HCT116 (cell line): ENCODE results near the gene SLC16A11. TPM values are rescaled to one million over a fixed set of nuclear protein-coding genes. Genes with fewer than 3 reads are reported as not detected.

ENCODE experiments used
- ATAC-seq: fragments of 200-7000 bp; cut with Tn5 transposase; 2 replicates; pipeline ENCODE4 v1.9.1; 2020; ENCODE audit warnings: mild to moderate bottlenecking, moderate library complexity
- BruUV-seq: library from RNA; stranded (reverse); fragments of 400-500 nt; replicated peaks from 2 replicates; lab custom pipeline; 2021; lab: Mats Ljungman, UMichigan
- CTCF ChIA-PET: fragments of 300-600 bp; sonication (Branson Sonifier 250); formaldehyde crosslinking; loops from one replicate; lab custom pipeline; 2021; ENCODE audit warnings: antibody characterized with exemption; lab: Charles Lee
- POLR2A ChIA-PET: fragments of 300-600, 350-600 bp; sonication (Branson Sonifier 250); formaldehyde crosslinking; loops from one replicate; lab custom pipeline; 2021; ENCODE audit warnings: antibody characterized with exemption; lab: Charles Lee
- RAD21 ChIA-PET, 2 experiments: fragments of 300-600 bp; sonication (Branson Sonifier 250); formaldehyde crosslinking; loops; one replicate each; lab custom pipeline; 2023; ENCODE audit warnings: low total read pairs in 2 of 2; ENCODE audit not compliant: uncharacterized antibody in 2 of 2, unreplicated experiment in 2 of 2, low non-redundant PET in 1 of 2; lab: Charles Lee
- DNase-seq: peaks from one replicate; pipeline ENCODE4 v3.0.0-alpha.2; 2010; ENCODE audit warnings: low read depth, low spot score
- H2AFZ ChIP-seq: fragments of 200-600 bp; shearing (Covaris generic), sonication (generic); 2 replicates; pipeline ENCODE4 v1.6.1; 2017; ENCODE audit warnings: low read depth, mixed run types, mixed read lengths, antibody characterized with exemption, low read length; ENCODE audit not compliant: poor library complexity, severe bottlenecking
- H3K27ac ChIP-seq: 2 replicates; pipeline ENCODE4 v1.5.1; 2012; ENCODE audit warnings: low read depth, low read length
- H3K27me3 ChIP-seq: fragments of 200-600 bp; sonication (generic); 2 replicates; pipeline ENCODE4 v1.6.1; 2016; ENCODE audit warnings: mixed run types, low read length, mixed read lengths; ENCODE audit not compliant: insufficient read depth
- H3K36me3 ChIP-seq, 2 experiments: fragments of 200-500 bp in 1 of 2; fragments of 200-600 bp in 1 of 2; sonication (Bioruptor generic) in 1 of 2; sonication (generic) in 1 of 2; 2 replicates each; pipeline versions ENCODE4 v1.5.1 to v1.6.1; 2014 to 2016; ENCODE audit warnings: low read length in 2 of 2, inconsistent platforms in 1 of 2, mixed read lengths in 1 of 2, mixed run types in 1 of 2; ENCODE audit not compliant: insufficient read depth in 2 of 2, control insufficient read depth in 1 of 2
- H3K4me1 ChIP-seq, 2 experiments: fragments of 200-600 bp in 1 of 2; sonication (generic) in 1 of 2; 2 replicates each; pipeline versions ENCODE4 v1.5.1 to v1.6.1; 2012 to 2017; ENCODE audit warnings: low read length in 2 of 2, inconsistent platforms in 1 of 2, mild to moderate bottlenecking in 1 of 2, mixed read lengths in 1 of 2, mixed run types in 1 of 2, moderate library complexity in 1 of 2; ENCODE audit not compliant: insufficient read depth in 2 of 2, control insufficient read depth in 1 of 2
- H3K4me2 ChIP-seq: fragments of 200-600 bp; sonication (generic); 2 replicates; pipeline ENCODE4 v1.6.1; 2017; ENCODE audit warnings: mixed run types, low read length, mixed read lengths
- H3K4me3 ChIP-seq, 2 experiments: fragments of 200-600 bp in 1 of 2; sonication (generic) in 1 of 2; replicated peaks in 1 of 2; 2 replicates each; pipeline ENCODE4 v1.5.1; 2011 to 2016; ENCODE audit warnings: low read length in 2 of 2, control low read depth in 1 of 2, low read depth in 1 of 2, mild to moderate bottlenecking in 1 of 2, mixed read lengths in 1 of 2, mixed run types in 1 of 2
- H3K79me2 ChIP-seq: fragments of 200-600 bp; sonication (generic); 2 replicates; pipeline ENCODE4 v1.6.1; 2017; ENCODE audit warnings: mild to moderate bottlenecking, mixed run types, low read length, moderate library complexity, mixed read lengths; ENCODE audit not compliant: insufficient read depth
- H3K9ac ChIP-seq: fragments of 200-600 bp; sonication (generic); 2 replicates; pipeline ENCODE4 v1.6.1; 2016; ENCODE audit warnings: low read length, mixed read lengths
- H3K9me2 ChIP-seq: fragments of 200-600 bp; sonication (generic), shearing (Covaris generic); 2 replicates; pipeline ENCODE4 v1.6.1; 2017; ENCODE audit warnings: mixed run types, mild to moderate bottlenecking, moderate library complexity; ENCODE audit not compliant: insufficient read depth
- H3K9me3 ChIP-seq, 2 experiments: fragments of 200-500 bp in 1 of 2; fragments of 200-600 bp in 1 of 2; sonication (Bioruptor generic) in 1 of 2; sonication (generic) in 1 of 2; 2 replicates each; pipeline ENCODE4 v1.6.1; 2014 to 2017; ENCODE audit warnings: low read length in 2 of 2, mixed read lengths in 2 of 2, inconsistent platforms in 1 of 2, low read depth in 1 of 2, mild to moderate bottlenecking in 1 of 2, mixed run types in 1 of 2, moderate library complexity in 1 of 2; ENCODE audit not compliant: control insufficient read depth in 1 of 2, insufficient read depth in 1 of 2
- H4K20me1 ChIP-seq: fragments of 200-600 bp; sonication (generic), shearing (Covaris generic); 2 replicates; pipeline ENCODE4 v1.6.1; 2017; ENCODE audit warnings: mixed run types, mild to moderate bottlenecking, moderate library complexity; ENCODE audit not compliant: insufficient read depth
- ATF3 ChIP-seq: IDR thresholded peaks from 2 replicates; pipeline ENCODE4 v1.6.1; 2012
- CBX3 ChIP-seq: IDR thresholded peaks from 2 replicates; pipeline ENCODE4 v1.6.1; 2012; ENCODE audit warnings: low read depth
- CEBPB ChIP-seq: IDR thresholded peaks from 2 replicates; pipeline ENCODE4 v1.6.1; 2012; ENCODE audit warnings: low read depth
- CTCF ChIP-seq, 3 experiments: fragments of 200-600 bp in 1 of 3; sonication (generic) in 1 of 3; IDR thresholded peaks in 2 of 3; conservative IDR thresholded peaks in 1 of 3; 2 replicates each; pipeline ENCODE4 v1.5.1; 2012 to 2017; ENCODE audit warnings: low read depth in 2 of 3, low read length in 2 of 3, antibody characterized with exemption in 1 of 3, borderline replicate concordance in 1 of 3, control low read depth in 1 of 3, mild to moderate bottlenecking in 1 of 3, mixed read lengths in 1 of 3, mixed run types in 1 of 3, moderate library complexity in 1 of 3; ENCODE audit not compliant: insufficient read depth in 1 of 3
- EZH2 ChIP-seq: fragments of 200-600 bp; sonication (generic); IDR thresholded peaks from 2 replicates; pipeline ENCODE4 v1.6.1; 2017; ENCODE audit warnings: antibody characterized with exemption, mixed run types
- FOSL1 ChIP-seq: IDR thresholded peaks from 2 replicates; pipeline ENCODE4 v1.6.1; 2012; ENCODE audit warnings: low read depth
- JUND ChIP-seq: IDR thresholded peaks from 2 replicates; pipeline ENCODE4 v1.6.1; 2012
- MAX ChIP-seq: IDR thresholded peaks from 2 replicates; pipeline ENCODE4 v1.6.1; 2012
- POLR2A ChIP-seq: IDR thresholded peaks from 2 replicates; pipeline ENCODE4 v1.7.0; 2011; ENCODE audit warnings: borderline replicate concordance; ENCODE audit not compliant: insufficient read depth, insufficient read length; ENCODE audit errors: extremely low read depth
- POLR2AphosphoS5 ChIP-seq: IDR thresholded peaks from 2 replicates; pipeline ENCODE4 v1.6.1; 2011; ENCODE audit warnings: mild to moderate bottlenecking, low read depth, low read length, moderate library complexity
- REST ChIP-seq: IDR thresholded peaks from 2 replicates; pipeline ENCODE4 v1.6.1; 2012; ENCODE audit warnings: low read depth
- SIN3A ChIP-seq: IDR thresholded peaks from 2 replicates; pipeline ENCODE4 v1.6.1; 2012; ENCODE audit warnings: low read depth
- SP1 ChIP-seq: IDR thresholded peaks from 2 replicates; pipeline ENCODE4 v1.6.1; 2012; ENCODE audit warnings: low read depth
- SRF ChIP-seq: IDR thresholded peaks from 2 replicates; pipeline ENCODE4 v1.6.1; 2012; ENCODE audit warnings: low read depth
- TCF7L2 ChIP-seq: IDR thresholded peaks from 2 replicates; pipeline ENCODE4 v1.7.0; 2011; ENCODE audit warnings: borderline replicate concordance, inconsistent platforms; ENCODE audit not compliant: insufficient read depth, insufficient read length; ENCODE audit errors: extremely low read depth
- YY1 ChIP-seq: IDR thresholded peaks from 2 replicates; pipeline ENCODE4 v1.6.1; 2011; ENCODE audit warnings: low read length, low read depth, moderate library complexity, mild to moderate bottlenecking; ENCODE audit not compliant: insufficient replicate concordance; ENCODE audit errors: extremely low read depth
- ZFX ChIP-seq: fragments of 450-650 bp; IDR thresholded peaks from 2 replicates; pipeline ENCODE4 v1.6.1; 2017
- ZNF274 ChIP-seq: fragments of 200-500 bp; sonication (Bioruptor generic); IDR thresholded peaks from 2 replicates; pipeline ENCODE4 v1.6.1; 2014; ENCODE audit warnings: mild to moderate bottlenecking, low read depth, low read length, inconsistent platforms
- intact Hi-C: fragments of 100-400 bp; cut with micrococcal nuclease; formaldehyde crosslinking; loops from 2 replicates; pipeline ENCODE4 v1.10.0; 2022
- total RNA-seq: library from RNA; stranded (reverse); gene quantifications from one replicate; pipeline ENCODE4 v1.2.1, GENCODE V29; 2021; ENCODE audit not compliant: unreplicated experiment

Gene SLC16A11
- total RNA-seq, 1 experiment from 2014 or later = not detected

- Histone ChIP-seq H3K4me1 (peaks cover 11 to 27% of the 10 kb centered on the region in 2 experiments; a peak in 3 of 4 replicates), H3K4me2 (peak overlapping the region; percentile 100), H3K9ac (peak overlapping the region; percentile 98), H3K9me2 (no peaks in the 10 kb centered on the region)
- POLR2A ChIA-PET = interaction anchor here (1.0 to 1.5 kb wide), 2 partner anchors 9 to 170 kb away, joined by 3 to 4 read pairs; no protein-coding TSS in a partner anchor
- no peak for TF ChIP-seq FOSL1
- TF ChIP-seq CBX3 = no peak
- peak; percentile 71; the same call in 1 of the 2 replicates for TF ChIP-seq MAX
- TF ChIP-seq TCF7L2 = peak; percentile 8
- no peak for TF ChIP-seq ZNF274
- TF ChIP-seq CTCF (IDR thresholded peaks at IDR 0.05 in 2 of 3, conservative IDR thresholded peaks at IDR 0.05 in 1 of 3; ENCODE audit: borderline replicate concordance in 1 of 3, insufficient read depth in 1 of 3, low read depth in 2 of 3, low read length in 2 of 3) = peak in 2 of 3 experiments; percentile 52 to 56; a peak in 4 of 6 replicates
- TF ChIP-seq SRF = no peak
- TF ChIP-seq POLR2A = peak; percentile 51
- no peak for TF ChIP-seq JUND
- peak; percentile 46 for TF ChIP-seq YY1
- peak; percentile 60; the same call in 1 of the 2 replicates for TF ChIP-seq SIN3A
- TF ChIP-seq POLR2AphosphoS5 = peak; percentile 88
- no peak for TF ChIP-seq ATF3
- no peak for TF ChIP-seq REST
- TF ChIP-seq SP1 = peak; percentile 68
- TF ChIP-seq CEBPB = no peak
- TF ChIP-seq EZH2 = no peak
- peak; percentile 27; the same call in 1 of the 2 replicates for TF ChIP-seq ZFX
- TF ChIP-seq, all 23 proteins: peak for 9
- H3K9me3 ChIP-seq = no peaks in the 10 kb centered on the region
- no peaks in the 10 kb centered on the region for H3K27me3 ChIP-seq
- H3K4me3 ChIP-seq = peak overlapping the region; percentile 61 to 74
- H3K79me2 ChIP-seq = peaks cover 48% of the 10 kb centered on the region
- peak overlapping the region; percentile 94 for H3K27ac ChIP-seq
- peak; percentile 92 for ATAC-seq
- peak; percentile 85 for DNase-seq
- intact Hi-C loops = no loop called here
- BruUV-seq = no TSS peak
- H4K20me1 ChIP-seq = no peaks in the 10 kb centered on the region
- H3K36me3 ChIP-seq = no peaks in the 10 kb centered on the region
- ChIA-PET CTCF (interaction anchor here (0.7 to 1.7 kb wide), 6 partner anchors 10 to 347 kb away, joined by 3 to 7 read pairs (median 4); partner anchors contain the start of gene ALOX12), RAD21 (no interaction called here)
- no peak overlapping the region for H2AFZ ChIP-seq
These were observed 29.5 kb downstream of the SLC16A11 start for GRCh38 chr17:7014261-7014994.
